Smooth muscle cell of the brain vasculature (primary cell): ENCODE measurements around the gene S100A7.

Source experiments
- DNase-seq: peaks from one replicate; pipeline ENCODE4 v3.0.0-alpha.2; 2012; ENCODE audit warnings: low read depth, low spot score

Gene S100A7

GRCh38 chr1:153460551-153460950 lies at the start of gene S100A7:
S100A7 (minus strand) TSS chr1:153460651; CDS start chr1:153459013, 1,638 bp downstream.
- DNase-seq = no peak

GRCh38 chr1:153509729-153510354 lies 49.4 kb upstream of the S100A7 start:
- no peak for DNase-seq

GRCh38 chr1:153509036-153509435 lies 48.6 kb upstream of the S100A7 start:
- no peak for DNase-seq

GRCh38 chr1:153507926-153508583 lies 47.6 kb upstream of the S100A7 start:
- DNase-seq = no peak

GRCh38 chr1:153506831-153507413 lies 46.5 kb upstream of the S100A7 start:
- DNase-seq = no peak

- DNase-seq = no peak
Measured at GRCh38 chr1:153506386-153506785, 45.9 kb upstream of the S100A7 start.

GRCh38 chr1:153505576-153505975 lies 45.1 kb upstream of the S100A7 start:
- no peak for DNase-seq

- no peak for DNase-seq
Measured at GRCh38 chr1:153503766-153504165, 43.3 kb upstream of the S100A7 start.

GRCh38 chr1:153498746-153499145 lies 38.3 kb upstream of the S100A7 start:
- no peak for DNase-seq

- DNase-seq = no peak
Measured at GRCh38 chr1:153495536-153495935, 35.1 kb upstream of the S100A7 start.

GRCh38 chr1:153494976-153495535 lies 34.6 kb upstream of the S100A7 start:
- no peak for DNase-seq

- no peak for DNase-seq
Measured at GRCh38 chr1:153493343-153493960, 33.0 kb upstream of the S100A7 start.

- DNase-seq = no peak
Measured at GRCh38 chr1:153490272-153491051, 30.0 kb upstream of the S100A7 start.

- no peak for DNase-seq
Measured at GRCh38 chr1:153488731-153489130, 28.3 kb upstream of the S100A7 start.

- no peak for DNase-seq
Measured at GRCh38 chr1:153487707-153488106, 27.3 kb upstream of the S100A7 start.

- no peak for DNase-seq
Measured at GRCh38 chr1:153485863-153486262, 25.4 kb upstream of the S100A7 start.

GRCh38 chr1:153483776-153484175 lies 23.3 kb upstream of the S100A7 start:
- no peak for DNase-seq

GRCh38 chr1:153481124-153481523 lies 20.7 kb upstream of the S100A7 start:
- no peak for DNase-seq

- no peak for DNase-seq
Measured at GRCh38 chr1:153478692-153479618, 18.5 kb upstream of the S100A7 start.

- DNase-seq = no peak
Measured at GRCh38 chr1:153478047-153478691, 17.7 kb upstream of the S100A7 start.
